HG03354 (cell line): ENCODE measurements around the gene DLK1.

Experiments used
- ATAC-seq: cut with Tn5 transposase; IDR thresholded peaks from one replicate; pipeline ENCODE4 v1.9.1; 2021; ENCODE audit warnings: mild to moderate bottlenecking; ENCODE audit not compliant: unreplicated experiment, poor library complexity, severe bottlenecking

DLK1 gene

GRCh38 chr14:100692859-100693558 lies 33.7 kb upstream of the DLK1 start:
- no peak for ATAC-seq

- ATAC-seq, result no peak
Measured at GRCh38 chr14:100693877-100694578, 32.7 kb upstream of the DLK1 start.

GRCh38 chr14:100694579-100695422 lies 31.9 kb upstream of the DLK1 start:
- ATAC-seq, result no peak

- ATAC-seq, result no peak
Measured at GRCh38 chr14:100695423-100695738, 31.3 kb upstream of the DLK1 start.

- no peak for ATAC-seq
Measured at GRCh38 chr14:100696008-100696407, 30.7 kb upstream of the DLK1 start.

GRCh38 chr14:100696590-100696989 lies 30.1 kb upstream of the DLK1 start:
- ATAC-seq, result no peak

- no peak for ATAC-seq
Measured at GRCh38 chr14:100698066-100698465, 28.6 kb upstream of the DLK1 start.

- no peak for ATAC-seq
Measured at GRCh38 chr14:100698666-100699448, 27.8 kb upstream of the DLK1 start.

- no peak for ATAC-seq
Measured at GRCh38 chr14:100701314-100701713, 25.4 kb upstream of the DLK1 start.

- no peak for ATAC-seq
Measured at GRCh38 chr14:100702590-100702989, 24.1 kb upstream of the DLK1 start.

GRCh38 chr14:100703386-100704220 lies 23.1 kb upstream of the DLK1 start:
- no peak for ATAC-seq

- no peak for ATAC-seq
Measured at GRCh38 chr14:100706200-100706599, 20.5 kb upstream of the DLK1 start.

- ATAC-seq, result no peak
Measured at GRCh38 chr14:100706860-100707259, 19.8 kb upstream of the DLK1 start.

GRCh38 chr14:100708425-100709288 lies 18.0 kb upstream of the DLK1 start:
- no peak for ATAC-seq

- ATAC-seq, result no peak
Measured at GRCh38 chr14:100709289-100710284, 17.1 kb upstream of the DLK1 start.

- no peak for ATAC-seq
Measured at GRCh38 chr14:100710391-100710790, 16.3 kb upstream of the DLK1 start.

- ATAC-seq, result no peak
Measured at GRCh38 chr14:100710826-100711462, 15.7 kb upstream of the DLK1 start.
